CD4-positive, alpha-beta T cell treated with Interleukin-17A for 4 hours (primary cell): ENCODE results near the gene ACBD5.

Source experiments
- DNase-seq: peaks from one replicate; pipeline ENCODE4 v3.0.0-alpha.2; 2020; ENCODE audit warnings: mixed read lengths

The ACBD5 gene

GRCh38 chr10:27150261-27150660 is 90.3 kb downstream of the ACBD5 start:
- DNase-seq: no peak

GRCh38 chr10:27147701-27148100 is 92.9 kb downstream of the ACBD5 start:
- DNase-seq: no peak

GRCh38 chr10:27145937-27146336 is 94.7 kb downstream of the ACBD5 start:
- DNase-seq: no peak
